Endodermal cell (in vitro differentiated cells): ENCODE measurements around the gene CTNNA1. TPM values are rescaled to one million over a fixed set of nuclear protein-coding genes. Genes with fewer than 3 reads are reported as not detected.

Experiments
- DNase-seq: peaks from one replicate; pipeline ENCODE4 v3.0.0-alpha.2; 2017
- H3K27ac ChIP-seq: 2 replicates; pipeline ENCODE4 v1.5.1; 2013; ENCODE audit warnings: mild to moderate bottlenecking, low read depth, low read length, moderate library complexity
- H3K27me3 ChIP-seq: 2 replicates; pipeline ENCODE4 v1.6.1; 2013; ENCODE audit warnings: mild to moderate bottlenecking, low read length, moderate library complexity; ENCODE audit not compliant: insufficient read depth, control insufficient read depth, poor library complexity, severe bottlenecking
- H3K36me3 ChIP-seq: 2 replicates; pipeline ENCODE4 v1.7.0; 2013; ENCODE audit warnings: mild to moderate bottlenecking, low read length, moderate library complexity; ENCODE audit not compliant: control insufficient read depth, insufficient read depth
- H3K4me1 ChIP-seq: one replicate; pipeline ENCODE4 v1.7.0; 2013; ENCODE audit warnings: low read length; ENCODE audit not compliant: control insufficient read depth, insufficient read depth
- H3K4me3 ChIP-seq: 2 replicates; pipeline ENCODE4 v1.5.1; 2013; ENCODE audit warnings: mild to moderate bottlenecking, low read length, moderate library complexity
- H3K9ac ChIP-seq: 2 replicates; pipeline ENCODE4 v1.6.1; 2013; ENCODE audit warnings: mild to moderate bottlenecking, low read length, moderate library complexity; ENCODE audit not compliant: poor library complexity, severe bottlenecking; ENCODE audit errors: extremely low read depth
- H3K9me3 ChIP-seq: 2 replicates; pipeline ENCODE4 v1.6.1; 2013; ENCODE audit warnings: mild to moderate bottlenecking, low read length, moderate library complexity; ENCODE audit not compliant: control insufficient read depth
- H3K27ac Mint-ChIP-seq: 2 replicates; pipeline ENCODE4 v1.8.0; 2020; ENCODE audit warnings: mixed read lengths
- H3K27me3 Mint-ChIP-seq: 2 replicates; pipeline ENCODE4 v1.8.0; 2021; ENCODE audit warnings: mild to moderate bottlenecking, mixed read lengths; ENCODE audit not compliant: insufficient read depth
- H3K36me3 Mint-ChIP-seq: 2 replicates; pipeline ENCODE4 v1.8.0; 2020; ENCODE audit warnings: low read depth, mixed read lengths
- H3K4me1 Mint-ChIP-seq: 2 replicates; pipeline ENCODE4 v1.8.0; 2020; ENCODE audit warnings: mixed read lengths
- H3K4me3 Mint-ChIP-seq: 2 replicates; pipeline ENCODE4 v1.8.0; 2020; ENCODE audit warnings: mild to moderate bottlenecking, moderate library complexity, mixed read lengths
- H3K9me3 Mint-ChIP-seq: 2 replicates; pipeline ENCODE4 v1.8.0; 2020; ENCODE audit warnings: mild to moderate bottlenecking, mixed read lengths
- CTCF ChIP-seq: fragments of 200-600 bp; sonication (generic); conservative IDR thresholded peaks from 2 replicates; pipeline ENCODE4 v1.5.0; 2021; ENCODE audit warnings: antibody characterized with exemption, mild to moderate bottlenecking
- WGBS, 2 experiments: methylation state at CpG; one replicate each; pipeline versions ENCODE4 v1.1.5 to v1.1.7; 2013; ENCODE audit warnings: missing lambda C conversion rate in 2 of 2, mixed read lengths in 1 of 2; ENCODE audit not compliant: insufficient coverage in 1 of 2, insufficient read length in 1 of 2; 5-methylcytosine and 5-hydroxymethylcytosine counted together
- total RNA-seq, 2 donors: library from RNA; stranded (reverse); fragmentation: NEBNext Ultra II Directional in 1 of 2; extraction: Animal tissue kit (Norgen Biotek cat#: 25700) in 1 of 2; gene quantifications; 2 replicates in 1 of 2; 3 replicates in 1 of 2; pipeline ENCODE4 v1.2.1, GENCODE V29; 2021

CTNNA1 gene
- total RNA-seq, 2 donors from 2014 or later = 298 to 305 TPM

- H3K4me3 Mint-ChIP-seq = no peak overlapping the region
- H3K36me3 Mint-ChIP-seq = no peaks in the 10 kb centered on the region
- H3K27ac Mint-ChIP-seq = no peak overlapping the region
- no peaks in the 10 kb centered on the region for H3K9me3 ChIP-seq
- TF ChIP-seq CTCF = no peak
- 82 to 89% methylated on average over 3 to 9 of the region's 9 CpGs for WGBS, 2 experiments
- H3K4me1 Mint-ChIP-seq = peaks cover 27% of the 10 kb centered on the region
- DNase-seq = no peak
- H3K4me3 ChIP-seq = no peak overlapping the region
- H3K4me1 ChIP-seq = peaks cover 16% of the 10 kb centered on the region
- H3K36me3 ChIP-seq = no peaks in the 10 kb centered on the region
- H3K9ac ChIP-seq = no peak overlapping the region
- no peaks in the 10 kb centered on the region for H3K9me3 Mint-ChIP-seq
- no peaks in the 10 kb centered on the region for H3K27me3 ChIP-seq
- no peaks in the 10 kb centered on the region for H3K27me3 Mint-ChIP-seq
- H3K27ac ChIP-seq = no peak overlapping the region
Observed at GRCh38 chr5:138955671-138956295, 202.6 kb downstream of the CTNNA1 start.

GRCh38 chr5:138956801-138957200, 203.6 kb downstream of the CTNNA1 start:
- no peak overlapping the region for H3K4me3 ChIP-seq
- H3K9ac ChIP-seq = no peak overlapping the region
- WGBS, 2 experiments = 88% methylated on average over 1 of the region's 1 CpG; no CpG with 5 or more reads in 1 of the 2 experiments
- Mint-ChIP-seq H3K36me3 (no peaks in the 10 kb centered on the region), H3K4me3 (no peak overlapping the region), H3K27ac (peak overlapping the region; percentile 80), H3K4me1 (peaks cover 37% of the 10 kb centered on the region), H3K9me3 (no peaks in the 10 kb centered on the region), H3K27me3 (no peaks in the 10 kb centered on the region)
- no peak for TF ChIP-seq CTCF
- no peaks in the 10 kb centered on the region for H3K36me3 ChIP-seq
- no peak overlapping the region for H3K27ac ChIP-seq
- H3K4me1 ChIP-seq = peaks cover 24% of the 10 kb centered on the region
- H3K27me3 ChIP-seq = no peaks in the 10 kb centered on the region
- no peaks in the 10 kb centered on the region for H3K9me3 ChIP-seq
- DNase-seq = no peak

GRCh38 chr5:138960145-138960692, 207.0 kb downstream of the CTNNA1 start:
- no peaks in the 10 kb centered on the region for H3K36me3 ChIP-seq
- no peak overlapping the region for H3K27ac ChIP-seq
- no peaks in the 10 kb centered on the region for H3K9me3 ChIP-seq
- DNase-seq = no peak
- Mint-ChIP-seq H3K27ac (no peak overlapping the region), H3K36me3 (no peaks in the 10 kb centered on the region), H3K4me3 (no peak overlapping the region), H3K9me3 (no peaks in the 10 kb centered on the region), H3K27me3 (no peaks in the 10 kb centered on the region), H3K4me1 (peaks cover 60% of the 10 kb centered on the region)
- peaks cover 49% of the 10 kb centered on the region for H3K4me1 ChIP-seq
- 89 to 100% methylated on average over 2 to 4 of the region's 5 CpGs for WGBS, 2 experiments
- no peaks in the 10 kb centered on the region for H3K27me3 ChIP-seq
- H3K4me3 ChIP-seq = no peak overlapping the region
- TF ChIP-seq CTCF = no peak
- no peak overlapping the region for H3K9ac ChIP-seq
